Renal cortical epithelial cell (primary cell): Measurements from ENCODE around the gene CHST3. TPM values are rescaled to one million over a fixed set of nuclear protein-coding genes. Genes with fewer than 3 reads are reported as not detected.

ENCODE experiments used
- DNase-seq: peaks from one replicate; pipeline ENCODE4 v3.0.0-alpha.2; 2011; ENCODE audit warnings: low read depth
- total RNA-seq: library from RNA; depleted of rRNA; stranded (reverse); fragments of >200 nt; gene quantifications from 2 replicates; pipeline ENCODE4 v1.2.3, GENCODE V29; 2014

The CHST3 gene
- total RNA-seq, 1 donor from 2014 or later = 69.4 TPM

DNA sequence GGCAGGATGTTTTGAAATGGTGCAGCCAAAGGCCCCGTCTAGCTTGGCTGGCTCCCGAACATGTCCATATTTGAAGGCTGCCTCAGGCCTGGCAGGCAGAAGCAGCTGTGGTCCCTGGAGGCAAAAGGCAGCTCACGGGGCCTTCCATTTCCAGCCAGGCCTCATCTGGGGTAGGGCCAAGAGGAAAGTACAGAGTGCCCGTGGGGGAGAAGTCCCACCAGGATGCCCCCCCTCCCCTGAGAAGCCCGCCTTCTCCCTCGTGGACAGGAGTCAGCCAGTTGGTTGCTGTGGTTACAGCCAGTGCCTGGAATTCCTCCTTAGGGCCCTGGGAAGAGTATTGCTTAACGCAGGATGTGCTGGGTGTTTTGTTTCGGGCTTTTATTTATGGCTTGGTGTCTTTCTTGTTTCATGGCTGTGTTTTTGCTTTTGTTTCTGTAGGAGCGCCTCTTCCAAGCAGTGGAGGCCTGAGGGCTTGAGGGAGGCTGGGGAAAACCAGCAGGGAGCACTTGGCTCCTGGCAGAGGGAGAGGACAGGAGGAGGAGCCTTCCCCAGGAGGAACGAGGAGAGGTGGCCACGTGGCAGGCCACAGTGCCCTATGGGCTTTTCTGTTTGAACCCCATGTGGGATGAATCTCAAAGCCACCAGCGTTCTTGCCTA lies 45.4 kb downstream of the CHST3 start:
- peak; percentile 86 for DNase-seq

DNA sequence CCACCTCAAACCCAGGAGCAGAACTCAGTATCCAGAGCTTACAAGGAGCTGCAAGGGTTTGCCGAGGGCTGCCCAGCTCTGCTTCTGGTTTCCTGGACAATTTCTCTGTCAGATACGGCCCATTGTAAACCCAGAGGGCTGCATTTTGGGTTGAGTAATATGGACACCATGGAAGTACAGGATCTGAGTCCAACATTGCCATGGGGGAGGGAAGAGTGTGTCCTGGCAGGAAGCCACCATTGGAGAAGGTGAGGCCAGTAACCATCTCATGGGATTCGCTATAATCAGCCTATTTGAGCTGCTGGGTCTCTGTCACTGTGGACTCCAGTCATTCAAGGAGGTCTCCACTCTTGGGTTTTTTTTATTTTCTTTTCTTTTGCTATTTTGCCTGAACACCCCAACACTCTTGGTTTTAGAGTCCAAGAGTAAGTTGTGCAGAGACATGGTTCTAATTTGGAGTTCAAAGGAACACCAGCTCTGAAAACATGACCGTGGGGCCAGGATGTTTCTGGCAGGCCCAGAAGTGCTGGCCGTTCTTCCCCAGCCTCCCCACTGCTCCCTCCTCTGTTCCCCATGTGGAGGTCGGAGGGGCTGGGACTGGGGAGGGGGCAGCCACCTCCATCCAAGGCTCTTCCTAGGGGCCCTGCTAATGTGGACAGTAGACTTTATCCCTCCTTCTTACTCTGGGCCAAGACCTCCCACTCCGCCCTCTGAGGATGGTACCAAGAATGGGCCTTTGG lies 46.2 kb downstream of the CHST3 start:
- no peak for DNase-seq

DNA sequence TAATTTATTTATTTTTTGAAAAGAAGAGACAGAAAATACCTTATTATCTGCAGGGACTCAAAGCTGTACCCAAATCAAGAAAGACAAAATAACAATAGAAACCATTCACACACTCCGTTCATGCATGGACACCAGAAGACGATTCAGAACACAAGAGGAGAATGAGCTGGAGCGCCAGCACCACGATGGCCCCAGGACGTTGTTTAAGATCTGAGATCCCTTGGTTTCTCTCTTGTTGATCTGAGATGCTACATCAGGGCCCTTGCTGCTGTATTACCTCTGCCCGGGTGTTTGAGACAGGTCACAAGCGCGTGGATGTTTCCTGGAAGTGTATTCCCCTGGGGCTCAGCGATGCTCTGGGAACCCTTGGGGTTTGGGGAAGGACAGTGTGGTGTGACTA lies 46.8 kb downstream of the CHST3 start:
- DNase-seq = no peak

DNA sequence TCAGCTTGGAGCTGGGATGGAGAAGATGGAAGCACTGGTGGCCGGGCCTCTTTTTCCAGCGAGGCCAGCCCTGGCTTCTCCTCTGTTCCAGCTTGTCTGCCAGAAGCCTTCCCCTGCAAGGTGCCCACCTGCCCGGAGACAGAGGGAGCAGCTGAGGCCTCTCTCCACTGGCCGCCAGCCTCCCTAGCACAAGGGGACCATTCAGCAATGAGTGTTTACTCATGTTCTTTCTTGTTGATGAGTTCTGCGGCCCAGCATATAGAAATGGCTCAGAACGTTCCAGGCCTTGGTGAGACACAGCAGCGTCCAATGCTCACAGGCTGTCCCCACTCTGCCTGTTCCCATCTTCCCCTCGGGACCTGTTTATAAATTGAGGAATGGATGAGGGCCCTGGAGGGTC lies 47.3 kb downstream of the CHST3 start:
- DNase-seq = no peak

DNA sequence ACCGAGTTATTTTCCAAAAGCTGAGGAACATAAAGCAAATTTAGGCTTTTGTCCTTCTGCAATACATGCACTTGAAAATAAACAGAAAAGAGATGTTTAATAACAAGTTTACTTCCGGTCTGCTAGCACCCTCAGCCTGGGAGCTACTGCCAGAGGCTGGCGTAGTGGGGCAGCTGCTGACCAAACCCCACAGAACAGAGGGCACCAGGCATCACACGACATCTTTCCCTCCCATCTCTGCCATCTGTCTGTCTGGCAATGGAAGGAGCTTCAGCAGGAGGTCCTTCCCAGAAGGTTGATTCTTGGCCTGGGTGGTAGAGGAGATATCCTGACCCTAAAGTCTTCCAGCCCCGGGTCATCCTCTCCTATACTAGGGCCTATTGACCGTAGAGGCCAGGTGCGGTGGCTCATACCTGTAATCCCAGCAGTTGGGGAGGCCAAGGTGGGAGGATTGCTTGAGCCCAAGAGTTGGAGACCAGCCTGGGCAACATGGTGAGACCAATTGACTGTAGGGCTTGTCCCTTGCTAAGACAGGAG lies 47.8 kb downstream of the CHST3 start:
- no peak for DNase-seq

DNA sequence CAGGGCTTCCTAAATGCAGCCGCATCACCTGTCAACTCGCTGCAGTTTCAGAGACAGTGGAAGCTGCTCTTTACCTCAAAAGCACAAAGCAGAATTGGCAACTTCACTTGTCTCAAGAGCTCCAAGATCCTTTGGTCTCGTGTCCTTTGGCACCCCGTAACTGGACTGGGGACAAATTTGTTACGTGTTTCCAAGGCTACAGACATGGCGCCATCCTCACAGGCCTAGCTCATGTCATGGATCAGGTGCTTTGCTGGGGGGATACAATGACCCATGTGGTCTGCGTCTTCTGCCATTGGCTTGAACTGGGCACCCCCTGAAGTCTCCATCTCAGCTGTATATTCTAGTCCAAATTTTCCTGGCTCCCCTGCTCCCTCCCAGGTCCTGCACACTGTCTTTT lies 48.6 kb downstream of the CHST3 start:
- no peak for DNase-seq

DNA sequence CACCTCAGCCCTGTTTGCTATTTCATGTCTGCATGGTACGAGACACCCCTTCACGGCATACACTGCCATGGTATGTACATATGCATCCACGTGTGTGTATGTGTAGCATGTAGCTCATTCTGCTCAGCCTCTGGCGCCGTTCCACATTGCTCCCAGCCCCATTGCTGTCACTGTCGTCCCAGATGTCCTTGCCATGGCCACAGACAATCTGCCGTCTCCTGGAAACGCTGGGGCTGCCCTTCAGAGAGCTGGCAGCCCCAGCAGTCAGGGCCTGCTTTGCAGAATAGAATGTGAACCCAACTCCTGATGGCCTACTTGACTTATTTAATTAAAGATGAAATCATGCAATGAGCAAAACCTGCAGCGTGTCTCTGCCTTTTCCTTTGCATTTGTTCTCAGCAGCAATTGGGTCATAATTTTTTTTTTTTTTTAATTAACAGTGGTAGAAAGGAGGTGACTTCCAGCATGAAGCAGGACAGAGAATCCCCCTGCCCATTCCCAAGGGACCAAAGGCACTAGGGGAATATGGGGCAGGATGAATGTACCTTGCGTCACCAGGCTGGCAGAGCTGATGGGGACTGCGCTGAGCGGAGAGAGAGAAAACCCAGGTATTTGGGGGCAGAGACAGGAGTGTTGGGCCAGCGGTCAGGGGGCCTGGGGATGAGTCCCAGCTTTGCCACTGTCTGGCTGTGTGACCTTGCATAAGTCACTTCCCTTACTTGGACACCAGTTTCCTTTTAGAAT lies 49.2 kb downstream of the CHST3 start:
- DNase-seq = no peak

DNA sequence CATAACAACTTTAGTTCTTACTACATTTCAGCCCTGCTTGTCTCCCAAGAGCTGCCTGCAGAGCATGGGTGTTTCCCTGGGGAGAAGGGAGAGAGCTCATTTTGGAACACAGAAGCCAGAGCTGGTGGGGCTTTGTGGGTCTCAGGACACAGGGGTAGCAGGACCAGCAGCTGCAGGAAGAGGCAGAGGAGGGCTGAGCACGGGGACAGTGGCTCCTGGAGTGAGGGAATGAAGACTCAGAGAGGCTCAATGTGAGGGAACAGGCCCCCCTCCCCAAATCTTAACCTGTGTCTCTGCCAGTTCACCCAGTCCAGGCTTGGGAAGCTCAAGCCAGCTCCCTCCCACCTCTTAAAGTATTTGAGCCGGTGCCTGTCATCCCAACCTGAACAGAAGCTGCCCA lies 50.0 kb downstream of the CHST3 start:
- no peak for DNase-seq

DNA sequence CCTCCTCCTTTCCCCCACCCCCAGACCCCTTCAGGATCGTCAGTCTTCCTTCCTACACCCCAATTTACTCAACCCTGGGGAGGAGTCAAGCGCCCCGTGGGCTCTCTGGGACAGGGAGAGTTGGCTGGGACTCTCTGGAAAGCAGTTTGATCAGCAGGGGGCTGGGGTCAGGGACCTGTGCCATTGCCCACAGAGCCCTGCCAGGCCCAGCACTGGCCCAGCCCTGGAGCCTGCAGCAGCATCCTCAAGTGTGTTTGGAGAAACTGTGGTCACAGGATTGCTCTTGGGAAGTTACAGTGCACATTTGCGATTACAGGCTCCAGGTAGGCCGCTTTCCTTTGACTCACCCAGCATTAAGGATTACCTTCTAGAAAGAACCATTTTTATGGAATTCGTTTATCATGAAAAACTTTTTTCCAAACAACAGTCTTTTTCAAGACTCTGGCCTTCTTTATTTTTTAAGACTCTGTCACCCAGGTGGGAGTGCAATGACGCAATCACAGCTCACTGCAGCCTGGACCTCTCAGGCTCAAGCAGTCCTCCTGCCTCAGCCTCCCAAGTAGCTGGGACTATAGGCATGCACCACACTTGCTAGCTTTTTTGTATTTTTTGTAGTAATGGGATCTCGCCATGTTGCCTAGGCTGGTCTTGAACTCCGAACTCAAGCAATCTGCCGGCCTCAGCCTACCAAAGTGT lies 50.7 kb downstream of the CHST3 start:
- DNase-seq = no peak

DNA sequence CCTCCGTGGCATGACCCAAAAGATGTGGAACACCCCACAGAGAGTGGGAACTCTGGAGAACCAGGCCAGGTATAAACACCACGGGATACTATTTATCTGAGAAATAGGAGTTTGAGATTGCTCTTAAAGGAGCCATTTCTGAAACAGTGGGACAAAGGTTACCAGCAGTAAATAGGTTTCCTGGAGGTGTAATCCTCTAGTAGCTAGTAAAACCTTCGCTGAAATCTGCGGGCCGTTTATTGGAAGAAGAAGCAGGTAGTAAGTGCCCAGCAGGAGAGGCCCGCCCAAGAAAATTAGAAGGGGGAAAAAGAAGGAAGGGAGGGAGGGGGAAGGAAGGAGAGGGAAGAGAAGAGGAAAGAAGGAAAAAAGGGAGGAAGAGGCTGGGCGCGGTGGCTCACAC lies 51.6 kb downstream of the CHST3 start:
- DNase-seq = no peak

DNA sequence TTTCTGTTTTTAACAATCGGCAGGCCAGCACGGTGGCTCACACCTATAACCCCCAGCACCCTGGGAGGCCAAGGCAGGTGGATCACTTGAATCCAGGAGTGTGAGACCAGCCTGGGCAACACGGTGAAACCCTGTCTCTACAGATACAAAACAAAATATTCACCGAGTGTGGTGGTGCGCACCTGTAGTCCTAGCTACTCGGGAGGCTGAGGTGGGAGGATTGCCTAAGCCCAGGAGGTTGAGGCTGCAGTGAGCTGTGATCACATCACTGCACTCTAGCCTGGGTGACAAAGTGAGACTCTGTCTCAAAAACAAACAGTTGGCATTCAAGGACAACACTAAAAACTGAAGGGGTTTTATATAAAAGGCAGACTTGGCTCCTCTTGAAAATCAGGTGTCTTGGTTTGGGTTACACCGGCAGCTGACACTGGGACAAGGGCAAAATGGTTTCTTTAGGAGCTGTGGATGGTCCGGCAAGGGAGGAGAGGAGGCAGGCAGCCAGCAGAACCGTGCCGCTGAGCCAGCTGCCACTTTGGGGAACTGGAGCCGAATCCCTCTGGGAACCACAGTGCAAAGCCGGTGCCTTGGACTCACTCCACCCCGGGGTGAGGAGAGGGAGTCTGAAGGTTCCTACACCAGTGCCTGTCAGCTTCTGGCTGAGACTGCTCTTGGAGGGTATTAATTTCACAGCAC lies 52.6 kb downstream of the CHST3 start:
- no peak for DNase-seq

DNA sequence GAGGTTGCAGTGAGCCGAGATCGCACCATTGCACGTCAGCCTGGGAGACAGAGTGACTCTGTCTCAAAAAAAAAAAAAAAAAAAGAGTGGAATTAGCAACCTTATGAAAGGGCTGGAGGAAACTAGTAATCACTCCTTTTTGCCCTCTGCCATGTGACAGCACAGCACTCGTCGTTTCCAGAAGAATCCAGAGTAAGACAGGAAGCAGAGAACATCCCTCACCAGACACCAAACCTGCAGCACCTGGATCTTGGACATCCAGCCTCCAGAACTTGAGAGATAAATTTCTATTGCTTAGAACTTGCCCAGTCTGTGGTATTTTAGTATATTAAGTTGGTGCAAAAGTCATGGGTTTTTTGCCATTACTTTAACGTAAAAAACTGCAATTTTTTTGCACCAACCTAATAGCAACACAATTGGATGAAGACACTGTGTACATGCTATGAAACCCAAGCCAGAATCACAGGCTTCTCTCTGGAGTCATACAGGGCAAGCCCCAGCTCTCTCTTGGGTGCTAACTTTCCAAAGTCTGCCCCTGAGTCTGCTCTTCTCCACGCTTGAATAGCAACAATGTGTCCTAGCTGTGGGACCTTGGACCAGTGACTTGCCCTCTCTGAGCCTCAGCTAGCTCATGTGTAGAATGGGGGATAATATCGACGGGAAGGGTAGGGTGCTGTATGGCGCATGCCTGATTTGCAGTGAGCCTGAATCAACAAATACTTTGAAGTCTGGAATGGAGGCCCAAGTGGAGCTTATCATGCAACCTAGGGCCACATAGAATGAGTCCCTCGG lies 55.1 kb downstream of the CHST3 start:
- DNase-seq = no peak

DNA sequence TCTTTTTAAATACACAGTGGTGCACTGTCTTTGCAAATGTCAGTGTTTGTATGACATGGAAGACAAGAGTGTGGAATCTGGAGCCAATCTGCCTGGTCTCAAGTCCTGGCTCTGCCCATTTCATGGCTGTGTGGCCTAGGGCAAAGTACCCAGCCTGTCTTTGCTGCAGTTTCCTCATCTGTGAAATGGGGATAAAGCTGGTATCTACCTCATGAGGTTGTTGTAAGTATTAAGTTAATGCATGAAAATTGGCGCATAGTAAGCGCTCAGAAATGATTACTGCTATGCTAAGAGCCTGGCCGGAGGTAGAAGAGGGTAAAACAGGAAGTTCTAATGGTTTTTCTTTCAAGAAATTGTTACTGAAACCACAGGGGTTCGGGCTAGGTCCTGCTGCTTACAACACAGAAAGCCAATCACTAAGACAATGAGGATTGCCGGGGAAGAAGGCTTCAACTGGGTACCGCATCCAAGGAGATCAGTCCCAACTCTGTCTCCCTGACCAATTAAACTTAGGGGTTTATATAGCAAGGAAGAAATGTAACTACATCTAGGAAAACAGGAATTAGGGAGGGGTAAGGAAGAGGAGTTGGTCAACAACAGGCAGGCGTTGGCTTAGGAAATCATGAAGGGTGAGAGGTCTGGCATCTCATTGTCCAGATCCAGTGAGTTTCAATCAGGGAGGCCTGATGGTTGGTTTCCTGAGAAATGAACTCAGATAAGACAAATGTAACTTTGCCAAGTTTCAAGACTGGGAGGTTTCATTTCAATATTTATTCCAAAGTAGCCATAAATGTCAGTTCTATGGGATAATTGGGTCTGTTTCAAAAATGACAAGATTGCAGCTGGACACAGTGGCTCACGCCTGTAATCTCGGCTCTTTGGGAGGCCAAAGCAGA lies 57.0 kb downstream of the CHST3 start:
- DNase-seq = no peak

DNA sequence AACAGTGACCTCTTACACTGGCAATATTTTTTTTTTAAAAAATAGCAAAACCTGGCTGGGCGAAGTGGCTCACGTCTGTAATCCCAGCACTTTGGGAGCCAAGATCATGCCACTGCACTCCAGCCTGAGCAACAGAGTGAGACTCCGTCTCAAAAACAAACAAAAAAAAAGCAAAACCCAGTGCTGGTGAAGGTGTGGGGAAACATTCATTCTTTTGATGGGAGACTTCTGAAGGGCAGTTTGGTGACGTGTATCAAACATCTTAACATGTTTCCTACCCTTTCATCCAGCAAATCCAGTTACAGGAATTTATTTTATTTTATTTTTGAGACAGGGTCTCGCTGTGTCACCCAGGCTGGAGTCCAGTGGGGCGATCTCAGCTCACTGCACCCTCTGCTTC lies 58.0 kb downstream of the CHST3 start:
- no peak for DNase-seq

DNA sequence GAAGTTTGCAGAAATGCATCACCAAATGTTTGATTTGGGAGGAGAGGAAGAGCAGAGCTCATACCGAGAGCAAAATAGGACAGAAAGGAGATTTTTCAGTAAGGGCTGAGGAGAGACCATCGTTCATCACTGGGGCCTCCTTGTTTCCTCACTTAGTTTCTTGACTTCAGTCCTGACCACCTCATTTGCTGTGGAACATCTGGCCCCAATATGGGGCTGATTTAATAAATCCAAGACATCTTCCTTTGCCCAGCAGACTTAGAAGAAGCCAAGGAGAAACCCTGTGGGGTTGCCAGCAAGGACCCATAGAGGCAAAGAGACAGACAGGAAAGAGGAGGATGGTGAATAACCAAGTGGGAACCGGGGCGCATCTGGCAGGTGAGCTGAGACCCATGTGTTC lies 60.4 kb downstream of the CHST3 start:
- DNase-seq = no peak

DNA sequence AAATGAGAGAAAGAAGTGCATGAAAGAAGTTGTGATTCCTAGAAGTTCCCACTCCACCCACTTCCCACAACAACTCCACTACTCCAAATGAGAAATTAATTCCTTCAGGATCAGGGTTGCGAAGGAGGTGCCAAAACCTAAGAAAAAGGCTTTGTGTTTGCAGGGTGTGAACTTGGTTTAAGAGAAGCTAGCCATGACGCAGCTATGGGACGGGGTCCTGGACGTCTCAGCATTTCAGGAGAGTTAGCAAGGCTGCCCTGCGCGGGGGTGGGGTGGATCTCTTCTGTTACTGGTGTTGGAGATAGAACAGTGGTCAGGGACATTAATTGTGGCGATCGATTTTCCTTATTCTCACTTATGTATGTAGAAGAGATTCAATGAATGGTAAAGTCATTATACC lies 61.2 kb downstream of the CHST3 start:
- DNase-seq = no peak

DNA sequence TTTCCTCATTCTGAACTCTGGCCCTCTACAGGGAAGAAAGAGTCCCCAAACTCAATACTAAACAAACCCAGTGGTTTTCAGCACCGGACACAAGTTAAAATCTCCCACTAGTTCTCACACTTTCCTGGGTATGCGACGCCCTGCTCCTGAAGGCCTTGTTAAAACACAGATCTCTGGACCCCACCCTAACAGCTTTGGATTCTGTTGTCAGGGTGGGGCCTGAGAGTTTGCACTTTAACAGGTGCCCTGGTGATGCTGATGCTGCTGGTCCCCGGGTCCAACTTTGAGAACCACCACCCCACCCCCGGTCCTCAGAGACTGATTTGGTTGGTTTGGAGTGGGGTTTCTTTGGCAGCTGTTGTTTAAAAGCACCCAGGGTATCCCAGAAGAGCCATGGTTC lies 61.6 kb downstream of the CHST3 start:
- no peak for DNase-seq

DNA sequence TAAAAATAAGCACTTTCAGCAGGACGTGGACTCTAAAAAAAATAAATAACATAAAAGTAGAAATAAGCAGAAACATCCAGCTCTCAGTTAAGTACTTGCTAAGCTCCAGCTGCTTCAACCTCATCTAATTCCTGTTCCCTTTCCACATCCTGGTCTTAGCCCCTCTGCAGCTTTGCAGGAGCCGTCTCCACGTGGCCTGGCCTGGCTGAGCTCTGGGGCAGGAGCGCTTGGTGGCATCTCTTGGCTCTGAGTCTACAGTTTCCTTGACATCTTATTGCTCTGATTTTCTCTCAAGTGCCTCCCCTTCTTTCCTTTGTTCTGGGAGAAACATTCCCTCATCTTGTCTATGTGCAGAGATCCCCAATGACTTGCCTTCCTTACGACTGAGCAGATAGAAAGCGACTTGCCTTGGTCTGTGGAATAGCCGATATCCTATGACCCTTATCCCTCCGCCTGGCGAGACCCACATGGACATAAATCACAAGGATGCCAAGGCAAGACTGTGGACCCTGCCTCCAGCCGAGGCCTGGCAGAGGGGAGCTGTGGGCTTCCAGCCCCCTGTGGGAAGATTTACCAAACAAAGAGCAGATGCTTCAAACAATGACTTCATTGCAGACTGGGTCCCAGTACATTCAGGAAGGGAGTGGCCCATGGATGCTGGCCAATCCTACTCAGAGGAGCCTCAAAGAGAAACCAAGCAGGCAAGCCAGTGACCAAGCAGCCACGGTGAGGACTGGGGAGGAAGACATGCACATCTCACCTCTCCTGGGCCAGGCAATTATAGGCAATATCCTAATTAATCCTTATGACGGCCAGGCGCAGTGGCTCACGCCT lies 62.3 kb downstream of the CHST3 start:
- DNase-seq = no peak

DNA sequence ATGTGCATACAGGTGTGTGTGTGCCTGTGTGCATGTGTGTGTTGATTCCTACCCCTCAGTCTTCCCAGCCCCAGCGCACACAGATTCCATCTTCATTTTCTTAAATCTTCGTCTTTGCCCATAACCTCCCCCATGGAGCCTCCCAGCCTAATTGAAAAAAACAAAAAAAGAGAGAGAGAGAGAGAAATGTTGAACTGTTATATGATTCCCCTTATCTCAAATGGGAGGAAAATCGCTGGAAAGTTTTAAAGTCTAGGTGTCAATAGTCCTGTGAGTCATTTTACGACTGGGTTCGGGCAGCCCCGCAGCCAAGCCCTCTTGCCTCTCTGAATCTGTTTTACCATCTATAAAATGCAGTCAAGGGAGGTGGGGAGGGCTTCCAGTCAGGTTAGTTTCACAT lies 63.3 kb downstream of the CHST3 start:
- DNase-seq = peak; percentile 31
